Stimulated activated CD8-positive, alpha-beta memory T cell treated with anti-CD3 and anti-CD28 coated beads, Interleukin-12 subunit alpha, Interleukin-12 subunit beta, amount 100 ng/mL, for 24 hours (primary cell): ENCODE measurements around the gene PI4KA.
A peak's percentile ranks its signal among the peaks of the same experiment; 100 is the strongest.
"Not testable (repeated sequence)": the region's sequence is repeated elsewhere in the genome, so short reads cannot be mapped to it uniquely, and the experiment has no call there.

Experiments
- DNase-seq: peaks from one replicate; pipeline ENCODE4 v3.0.0-alpha.2; 2020; ENCODE audit errors: extremely low read depth

The PI4KA gene

DNA sequence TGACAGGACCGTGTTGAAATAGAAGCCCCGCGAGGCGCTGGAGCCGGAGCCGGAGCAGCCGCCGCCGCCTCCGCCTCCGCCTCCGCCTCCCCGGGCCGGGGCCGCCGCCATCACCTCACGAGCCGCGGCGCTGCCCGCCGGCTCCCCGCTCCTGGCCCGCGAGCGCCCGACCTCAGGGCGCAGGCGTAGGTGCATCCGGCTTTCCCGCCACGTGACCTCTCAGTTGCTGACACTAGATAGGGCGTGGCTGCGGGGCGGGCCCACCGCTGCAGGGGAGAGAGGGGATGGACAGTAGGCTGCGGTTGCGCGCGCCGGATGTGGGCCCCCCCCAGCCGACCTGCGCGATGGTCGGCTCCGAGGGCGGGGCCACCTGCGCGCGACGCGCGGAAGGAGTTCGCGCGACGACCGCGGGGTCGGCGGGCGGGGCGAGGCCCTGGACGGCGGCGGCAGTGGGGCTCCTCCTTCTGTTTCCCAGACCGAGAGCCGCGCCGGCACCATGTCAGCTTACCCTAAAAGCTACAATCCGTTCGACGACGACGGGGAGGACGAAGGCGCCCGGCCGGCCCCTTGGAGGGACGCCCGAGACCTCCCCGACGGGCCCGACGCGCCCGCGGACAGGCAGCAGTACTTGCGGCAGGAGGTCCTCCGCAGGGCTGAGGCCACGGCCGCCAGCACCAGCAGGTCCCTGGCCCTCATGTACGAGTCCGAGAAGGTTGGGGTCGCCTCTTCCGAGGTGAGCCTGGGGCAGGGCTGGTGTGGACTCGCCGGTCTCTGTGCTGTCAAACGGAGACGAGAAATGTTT, at the start of gene PI4KA, which contains the start of gene SNAP29:
TSS of gene PI4KA (minus strand) at position 197 of the 802 bp plus-strand sequence. CDS start at position 111, 86 bp downstream.
TSS of gene SNAP29 (plus strand) at position 393 of the 802 bp plus-strand sequence. CDS start at position 497, 104 bp downstream.
- peak; percentile 95 for DNase-seq

DNA sequence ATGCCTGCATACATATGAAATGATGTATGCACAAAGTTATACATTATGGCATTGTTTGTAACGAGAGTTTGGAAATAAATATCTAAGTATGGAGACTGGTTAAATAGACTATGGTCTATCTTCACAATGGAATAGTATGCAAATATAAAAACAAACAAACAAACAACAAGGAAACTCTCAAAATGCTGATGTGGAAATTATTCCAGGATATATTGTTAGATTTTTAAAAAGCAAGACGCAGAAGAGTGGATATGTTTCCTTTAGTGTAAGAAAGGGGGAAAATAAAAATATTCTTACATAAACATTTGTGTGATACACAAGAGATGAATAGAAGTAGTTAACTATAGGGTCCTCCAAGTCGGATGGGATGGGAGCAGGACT, 47.8 kb upstream of the PI4KA start:
- DNase-seq = no peak

DNA sequence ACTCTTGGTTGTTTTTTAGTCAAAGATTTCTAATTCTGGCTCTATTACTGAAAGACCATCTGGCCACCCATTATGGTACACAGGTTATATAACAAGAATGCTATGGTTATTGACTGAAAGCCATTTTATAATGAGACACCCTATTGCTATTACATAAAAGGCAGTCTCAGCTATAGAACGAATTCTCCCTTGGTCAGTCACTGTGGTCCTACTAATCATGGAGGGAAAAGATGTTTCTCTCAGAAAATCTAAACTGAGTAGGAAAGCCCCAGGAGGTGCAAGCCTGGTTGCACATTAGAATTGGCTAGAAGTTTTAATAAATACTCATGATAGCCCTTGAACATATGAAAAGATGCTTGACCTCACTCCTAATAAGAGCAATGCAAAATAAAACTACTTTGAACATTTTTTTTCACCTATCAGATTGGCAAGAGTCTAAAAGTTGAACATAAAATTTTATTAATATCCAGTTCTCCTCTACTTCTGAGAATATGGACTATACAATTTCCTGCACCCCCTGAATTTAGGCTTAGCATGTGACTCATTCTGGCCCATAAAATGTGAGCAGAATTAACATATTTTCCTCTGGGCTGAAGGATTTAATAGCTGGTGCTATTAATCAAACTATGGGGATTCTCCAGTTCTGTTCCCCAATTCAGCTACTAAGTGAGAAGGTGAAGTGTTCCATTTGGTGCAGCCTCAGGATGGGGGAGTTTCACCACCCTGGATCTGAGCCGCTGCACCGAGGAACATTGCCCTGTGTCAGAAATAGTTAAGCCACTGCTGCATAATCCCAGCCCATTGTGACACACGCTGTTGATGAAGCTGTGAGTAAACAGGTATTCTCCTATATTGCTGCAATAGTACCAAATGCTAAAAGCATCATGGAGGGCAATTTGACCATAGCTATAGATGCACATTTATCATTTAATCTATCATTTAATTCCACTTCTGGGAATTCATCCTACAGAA, 47.1 kb upstream of the PI4KA start:
- no peak for DNase-seq

DNA sequence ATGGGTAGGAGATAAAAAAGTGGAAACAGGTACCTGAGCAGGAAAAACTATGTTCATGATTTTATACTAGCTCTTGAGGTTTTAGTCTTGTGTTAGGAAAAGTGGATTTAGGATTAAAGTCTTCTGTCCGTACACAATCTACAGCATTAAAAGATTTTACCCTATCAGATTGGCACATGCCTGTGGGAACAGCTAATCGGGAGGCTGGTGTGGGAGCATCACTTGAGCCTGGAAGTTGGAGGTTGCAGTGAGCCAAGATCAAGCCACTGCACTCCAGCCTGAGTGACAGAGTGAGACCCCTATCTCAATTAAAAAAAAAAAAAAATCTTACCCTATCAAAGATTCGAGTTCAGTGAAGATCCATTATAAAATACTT, 46.4 kb upstream of the PI4KA start:
- no peak for DNase-seq

DNA sequence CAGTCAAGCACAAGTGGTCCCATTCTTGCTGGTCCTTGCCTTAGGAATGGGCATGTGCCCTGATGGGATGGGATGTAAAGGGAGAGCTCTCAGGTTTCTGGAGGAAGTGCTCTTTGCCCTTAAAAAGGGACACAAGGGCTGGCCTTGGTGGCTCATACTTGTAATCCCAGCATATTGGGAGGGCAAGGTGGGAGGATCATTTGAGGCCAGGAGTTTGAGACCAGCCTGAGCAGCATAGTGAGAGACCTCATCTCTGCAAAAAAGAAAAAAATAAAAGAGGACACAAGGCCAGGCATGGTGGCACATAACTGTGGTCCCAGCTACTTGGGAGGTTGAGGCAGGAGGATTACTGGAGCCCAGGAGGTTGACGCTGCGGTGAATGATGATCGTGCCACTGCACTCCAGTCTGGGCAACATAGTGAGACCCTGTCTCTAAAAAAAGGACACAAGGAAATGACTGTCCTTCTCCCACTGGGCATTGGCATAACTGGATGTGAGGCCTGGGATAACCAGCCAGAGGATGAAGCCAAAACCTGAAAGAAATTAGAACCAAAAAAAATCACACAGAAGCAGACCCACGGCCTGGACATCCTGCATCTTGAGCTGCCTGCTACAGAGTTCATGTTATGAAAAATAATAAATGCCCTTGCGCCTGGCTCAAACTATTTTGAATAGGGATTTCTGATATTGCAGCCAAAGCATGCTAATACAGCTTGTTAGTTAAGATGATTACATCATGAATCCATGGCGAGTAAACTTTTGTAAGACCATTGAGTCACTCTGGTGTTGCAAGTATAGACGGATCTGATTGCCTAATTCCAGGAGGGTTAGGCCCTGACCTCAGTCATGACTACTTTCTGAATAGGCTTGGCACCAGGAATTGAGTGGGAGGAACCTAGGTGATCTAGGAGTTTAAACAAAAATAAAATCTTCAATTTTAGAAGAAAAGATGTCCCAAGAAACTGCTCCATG, 45.7 kb upstream of the PI4KA start:
- DNase-seq = no peak

DNA sequence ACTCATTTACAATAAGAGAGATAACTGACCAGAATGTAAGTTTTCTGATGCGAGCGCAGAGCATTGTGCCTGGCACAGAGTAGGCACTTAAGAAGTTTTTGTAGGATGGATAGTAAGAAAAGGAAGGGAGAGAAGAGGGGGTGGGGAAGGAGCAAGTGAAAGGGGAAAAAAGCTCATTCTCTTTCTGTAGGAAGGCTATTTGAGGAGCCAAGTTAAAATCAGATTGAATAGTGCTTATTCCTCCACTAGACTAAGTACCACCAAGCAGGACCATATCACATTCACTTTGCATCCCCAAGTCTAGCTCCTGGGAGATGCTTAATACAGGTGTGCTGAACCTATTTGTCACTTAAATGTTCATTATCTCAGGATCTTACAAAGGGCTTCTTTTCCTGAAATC, 44.5 kb upstream of the PI4KA start:
- DNase-seq = no peak

DNA sequence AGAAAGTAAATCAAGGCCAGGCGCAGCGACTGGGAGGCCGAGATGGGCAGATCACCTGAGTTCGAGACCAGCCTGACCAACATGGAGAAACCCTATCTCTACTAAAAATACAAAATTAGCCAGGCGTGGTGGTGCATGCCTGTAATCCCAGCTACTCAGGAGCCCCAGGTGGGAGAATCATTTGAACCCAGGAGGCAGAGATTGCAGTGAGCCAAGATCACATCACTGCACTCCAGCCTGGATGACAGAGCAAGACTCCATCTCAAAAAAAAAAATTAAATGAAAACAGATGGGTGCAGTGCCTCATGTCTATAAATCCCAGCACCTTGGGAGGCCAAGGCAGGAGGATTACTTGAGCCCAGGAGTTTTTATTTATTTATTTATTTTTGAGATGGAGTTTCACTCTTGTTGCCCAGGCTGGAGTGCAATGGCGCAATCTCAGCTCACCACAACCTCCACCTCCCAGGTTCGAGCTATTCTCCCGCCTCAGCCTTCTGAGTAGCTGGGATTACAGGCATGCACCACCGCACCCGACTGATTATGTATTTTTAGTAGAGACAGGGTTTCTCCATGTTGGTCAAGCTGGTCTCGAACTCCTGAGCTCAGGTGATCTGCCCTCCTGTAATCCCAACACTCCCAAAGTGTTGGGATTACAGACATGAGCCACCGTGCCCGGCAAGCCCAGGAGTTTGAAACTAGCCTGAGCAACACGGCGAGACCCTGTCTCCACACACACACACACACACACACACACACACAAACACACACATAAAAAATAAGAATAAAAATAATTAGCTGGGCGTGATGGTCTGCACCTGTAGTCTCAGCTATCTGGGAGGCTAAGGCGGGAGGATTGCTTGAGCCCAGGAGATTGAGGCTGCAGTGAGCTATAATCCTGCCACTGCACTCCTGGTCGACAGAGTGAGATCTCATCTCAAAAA, 42.8 kb upstream of the PI4KA start:
- DNase-seq = not testable (repeated sequence)

DNA sequence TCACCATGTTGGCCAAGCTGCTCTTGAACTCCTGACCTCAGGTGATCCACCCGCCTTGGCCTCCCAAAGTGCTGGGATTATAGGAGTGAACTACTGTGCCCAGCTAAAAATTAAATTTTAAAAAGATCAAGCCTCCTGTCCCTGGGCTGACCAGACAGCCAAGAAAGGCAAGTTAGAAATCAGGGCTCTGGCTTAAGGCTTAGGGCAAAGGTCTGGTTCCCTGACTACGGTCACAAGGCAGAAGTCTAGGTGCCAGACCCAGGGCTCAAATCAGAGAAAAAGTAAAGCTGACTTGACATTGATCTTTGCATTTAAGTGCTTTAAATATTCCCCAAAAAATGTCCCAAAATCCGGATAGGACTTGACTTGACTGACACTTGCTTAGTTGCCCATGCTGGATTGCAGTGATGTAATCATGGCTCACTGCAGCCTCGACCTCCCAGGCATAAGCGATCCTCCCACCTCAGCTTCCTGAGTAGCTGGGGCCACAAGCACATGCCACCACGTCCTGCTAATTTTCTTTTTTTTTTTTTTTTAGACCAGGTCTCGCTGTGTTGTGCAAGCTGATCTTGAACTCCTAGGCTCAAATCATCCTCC, 41.3 kb upstream of the PI4KA start:
- no peak for DNase-seq

DNA sequence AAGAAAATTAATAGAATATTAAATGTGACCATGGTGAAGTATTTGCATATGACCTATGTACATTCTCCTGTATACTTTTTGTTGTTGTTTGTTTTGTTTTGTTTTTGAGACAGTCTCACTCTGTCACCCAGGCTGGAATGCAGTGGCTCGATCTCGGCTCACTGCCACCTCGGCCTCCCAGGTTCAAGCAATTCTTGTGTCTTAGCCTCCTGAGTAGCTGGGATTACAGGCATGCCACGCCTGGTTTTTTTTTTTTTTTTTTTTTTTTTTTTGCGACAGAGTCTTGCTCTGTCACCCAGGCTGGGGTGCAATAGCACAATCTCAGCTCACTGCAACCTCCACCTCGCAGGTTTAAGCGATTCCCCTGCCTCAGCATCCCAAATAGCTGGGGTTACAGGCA, 39.1 kb upstream of the PI4KA start:
- not testable (repeated sequence) for DNase-seq

DNA sequence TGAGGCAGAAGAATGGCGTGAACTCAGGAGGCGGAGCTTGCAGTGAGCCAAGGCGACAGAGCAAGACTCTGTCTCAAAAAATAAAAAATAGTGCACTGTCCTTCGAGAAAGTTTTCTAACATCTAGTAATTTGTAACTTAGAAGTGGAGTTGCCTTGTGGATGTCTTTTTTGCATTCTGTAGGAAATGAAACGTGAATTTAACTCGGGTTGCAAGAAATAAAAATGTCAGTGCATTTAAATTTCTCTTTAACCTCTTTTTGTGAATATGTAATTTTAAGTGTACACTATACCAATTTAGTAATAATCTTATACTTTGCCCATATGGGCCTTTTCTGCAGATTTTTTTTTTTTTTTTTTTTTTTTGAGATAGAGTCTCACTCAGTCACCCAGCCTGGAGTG, 32.4 kb upstream of the PI4KA start:
- DNase-seq = no peak

DNA sequence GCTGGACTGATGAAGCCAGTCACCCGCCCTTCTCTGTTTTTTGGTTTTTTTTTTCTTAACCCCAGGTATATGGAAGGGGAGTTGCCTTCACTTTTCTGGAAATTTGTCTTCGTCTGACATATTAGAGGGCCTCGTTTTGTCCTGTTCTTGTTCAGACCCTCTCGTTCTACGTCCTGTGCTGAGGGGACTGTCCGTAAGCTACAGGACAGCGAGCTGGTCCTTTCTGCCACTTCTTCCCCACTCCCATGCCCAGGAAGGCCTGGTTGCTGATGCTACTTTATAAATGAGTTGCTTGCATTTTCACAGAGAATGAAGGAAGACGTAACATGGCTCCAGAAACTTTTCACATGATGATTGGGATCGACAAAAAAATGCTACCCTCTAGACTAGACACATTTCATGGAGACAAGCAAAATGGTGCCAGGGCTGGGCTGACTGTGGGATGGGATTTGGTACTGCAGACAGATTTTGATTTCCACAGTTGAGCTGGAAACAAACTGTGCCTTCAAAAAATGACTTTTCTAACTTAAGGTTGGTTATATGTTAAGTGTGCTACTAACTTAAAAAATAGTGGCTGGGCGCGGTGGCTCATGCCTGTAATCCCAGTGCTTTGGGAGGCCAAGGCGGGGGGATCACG, 31.4 kb upstream of the PI4KA start:
- no peak for DNase-seq

DNA sequence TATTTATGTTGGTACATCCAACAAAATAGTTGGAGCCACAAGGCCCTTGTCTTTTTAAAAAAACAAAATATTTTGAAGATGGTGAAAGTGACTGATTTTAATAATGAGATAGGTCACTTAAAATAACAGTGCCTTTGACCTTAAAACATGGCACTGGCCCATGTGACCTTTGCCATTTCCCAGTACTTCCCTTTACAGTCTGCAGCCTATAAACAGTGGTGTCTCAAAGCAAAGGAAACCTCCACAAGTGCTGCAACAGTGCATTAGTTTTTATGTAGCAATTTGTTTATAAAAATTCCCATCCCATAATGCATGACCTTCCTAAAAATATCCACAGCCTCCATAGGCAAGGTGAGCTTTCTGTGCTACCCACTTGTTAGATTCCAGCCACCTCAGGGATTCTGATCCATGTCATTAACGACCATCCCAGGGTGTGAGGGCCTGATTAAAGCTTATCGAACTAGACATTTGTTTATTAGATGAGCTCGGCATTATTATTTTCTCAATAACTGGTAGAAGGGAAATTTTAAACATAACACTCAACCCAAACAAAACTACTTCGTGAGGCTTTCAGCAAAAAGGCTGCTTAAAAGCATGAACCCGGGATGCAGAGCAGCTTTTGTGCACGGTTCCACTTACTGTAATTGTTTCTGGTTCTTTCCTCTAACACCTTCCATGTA, 30.6 kb upstream of the PI4KA start:
- DNase-seq = no peak

DNA sequence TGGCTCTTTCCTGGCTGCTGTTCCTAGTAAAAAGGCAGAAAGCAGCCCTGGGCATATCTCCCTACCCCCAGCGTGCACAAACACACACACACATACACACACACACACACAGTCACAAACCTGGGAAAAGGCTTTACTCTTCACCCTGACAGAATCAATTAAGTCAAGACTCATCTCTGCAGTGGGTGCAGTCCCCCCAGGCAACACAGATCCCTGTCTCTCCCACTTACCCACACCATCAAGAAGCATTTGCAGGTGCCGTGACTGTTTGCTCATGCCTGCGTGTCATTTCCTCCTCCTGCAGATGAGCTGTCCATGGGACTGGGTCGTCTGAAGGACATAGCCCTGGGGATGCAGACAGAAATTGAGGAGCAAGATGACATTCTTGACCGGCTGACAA, 28.8 kb upstream of the PI4KA start:
- no peak for DNase-seq

DNA sequence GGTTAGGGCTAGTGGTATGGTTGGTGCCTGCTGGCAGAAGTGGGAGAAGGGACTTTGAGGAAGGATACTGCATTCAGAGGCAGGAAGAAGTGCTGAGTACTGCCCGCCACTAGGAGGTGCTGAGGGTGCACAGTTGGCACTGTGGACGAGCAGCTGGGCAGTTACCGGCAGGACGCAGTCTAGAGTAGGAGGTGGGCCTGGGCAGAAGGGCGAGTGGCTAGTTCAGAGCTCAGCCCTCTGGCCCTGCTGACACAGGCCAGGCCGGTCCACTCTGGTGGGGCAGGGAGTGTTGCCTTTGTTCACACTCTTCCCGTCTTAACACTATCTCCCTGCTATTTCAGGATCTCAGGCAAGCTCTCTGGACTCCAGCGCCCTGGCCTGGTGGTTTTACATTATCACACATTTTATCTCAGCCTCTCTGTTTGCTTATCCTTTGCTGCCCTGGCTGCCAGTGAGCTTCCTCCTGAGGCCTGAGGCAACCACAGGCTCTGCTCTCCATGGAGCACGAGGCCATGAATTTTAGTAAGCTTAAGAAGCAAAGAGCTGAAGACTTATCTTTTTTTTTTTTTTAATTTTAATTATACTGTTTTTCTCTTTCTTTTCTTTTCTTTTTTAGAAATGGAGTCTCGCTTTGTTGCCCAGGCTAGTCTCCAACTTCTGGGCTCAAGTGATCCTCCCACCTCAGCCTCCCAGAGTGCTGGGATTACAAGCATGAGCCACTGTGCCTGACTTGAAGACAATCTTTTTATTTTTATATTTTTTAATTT, 27.1 kb upstream of the PI4KA start:
- peak; percentile 3 for DNase-seq

DNA sequence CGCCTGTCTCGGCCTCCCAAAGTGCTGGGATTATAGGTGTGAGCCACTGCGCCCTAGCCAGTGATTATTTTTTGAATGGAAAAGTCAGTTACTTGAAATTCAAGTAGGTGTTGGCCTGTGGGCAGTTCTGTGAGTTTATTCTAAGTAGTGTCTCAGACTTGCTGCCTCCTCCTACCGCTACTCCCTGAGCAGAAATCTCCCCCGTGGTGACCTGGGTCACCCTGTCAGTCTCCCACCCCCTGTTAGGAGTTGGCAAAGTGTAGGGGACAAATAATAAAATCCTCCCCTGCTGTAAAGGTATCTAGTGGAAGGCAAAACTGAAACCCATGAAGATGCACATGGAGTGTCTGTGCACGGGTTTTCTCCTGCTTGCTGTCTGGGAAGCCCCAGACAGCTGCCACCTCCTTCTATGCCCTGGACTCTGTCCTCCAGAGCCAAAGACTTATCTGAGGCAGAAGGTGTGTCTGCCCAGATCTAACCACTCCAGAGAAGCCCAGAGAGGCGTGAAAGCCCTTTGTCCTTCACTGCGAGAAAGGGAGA, 26.5 kb upstream of the PI4KA start:
- DNase-seq = no peak

DNA sequence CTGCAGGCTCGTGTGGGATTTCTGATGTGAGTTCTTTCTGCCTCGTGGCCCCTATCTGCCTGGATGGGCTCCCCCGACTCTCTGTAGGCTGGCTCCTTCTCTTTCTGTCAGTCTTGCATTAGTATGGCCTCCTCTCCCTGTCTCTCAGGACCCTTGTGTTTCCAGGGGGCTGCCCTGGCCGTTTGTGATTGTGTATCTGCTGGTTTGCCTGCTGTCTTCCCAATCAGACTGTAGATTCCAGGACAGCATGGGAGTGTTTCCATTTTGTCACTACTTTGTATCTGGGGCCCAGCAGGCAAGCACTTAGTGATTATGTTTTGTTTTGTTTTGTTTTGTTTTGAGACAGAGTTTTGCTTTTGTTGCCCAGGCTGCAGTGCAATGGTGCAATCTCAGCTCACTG, 25.8 kb upstream of the PI4KA start:
- DNase-seq = no peak

DNA sequence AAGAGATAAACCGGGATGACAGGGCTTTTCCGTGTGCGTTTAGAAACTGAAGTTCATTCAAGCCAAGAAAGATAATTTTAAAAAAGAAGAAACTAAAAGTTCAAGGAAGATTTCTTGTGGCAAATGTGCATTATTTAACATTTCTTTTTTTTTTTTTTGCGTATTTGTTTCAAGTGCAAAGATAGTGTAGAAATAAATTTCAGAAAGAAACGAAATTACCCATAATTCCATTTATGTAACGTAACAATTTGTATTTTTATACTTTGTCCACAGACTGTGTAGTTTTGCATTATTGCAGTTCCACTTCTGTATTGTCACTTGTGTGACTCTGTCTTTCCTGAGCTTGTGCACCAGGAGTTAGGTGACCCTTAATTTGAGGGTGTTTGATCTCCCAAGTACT, 24.2 kb upstream of the PI4KA start:
- DNase-seq = no peak
